BLaER1 treated with 17β-estradiol and CSF1 and Interleukin-3, amounts not matched to agents 10 nM and 100 nM (cell line): ENCODE measurements around the gene ADH1A.
"Not testable (repeated sequence)": the region's sequence is repeated elsewhere in the genome, so short reads cannot be mapped to it uniquely, and the experiment has no call there.

Source experiments
- H3K27ac ChIP-seq, 11 experiments: shearing (Covaris generic); formaldehyde crosslinking; 2 replicates each; pipeline ENCODE4 v1.8.1; 2022
- H3K27me3 ChIP-seq, 11 experiments: shearing (Covaris generic); formaldehyde crosslinking; 2 replicates each; pipeline ENCODE4 v1.8.1; 2022
- H3K36me3 ChIP-seq, 11 experiments: shearing (Covaris generic); formaldehyde crosslinking; 2 replicates each; pipeline ENCODE4 v1.8.1; 2022
- H3K4me1 ChIP-seq, 10 experiments: shearing (Covaris generic); formaldehyde crosslinking; 2 replicates each; pipeline ENCODE4 v1.8.1; 2022
- H3K4me2 ChIP-seq, 11 experiments: shearing (Covaris generic); formaldehyde crosslinking; 2 replicates each; pipeline ENCODE4 v1.8.1; 2022
- H3K4me3 ChIP-seq, 10 experiments: shearing (Covaris generic); formaldehyde crosslinking; 2 replicates each; pipeline ENCODE4 v1.8.1; 2022
- H3K9ac ChIP-seq, 11 experiments: shearing (Covaris generic); formaldehyde crosslinking; 2 replicates each; pipeline ENCODE4 v1.8.1; 2022
- H3K9me3 ChIP-seq, 11 experiments: shearing (Covaris generic); formaldehyde crosslinking; replicated peaks in 1 of 11; 2 replicates each; pipeline ENCODE4 v1.8.1; 2022
- H4K20me1 ChIP-seq, 11 experiments: shearing (Covaris generic); formaldehyde crosslinking; 2 replicates each; pipeline ENCODE4 v1.8.1; 2022
- Cebpa-rat ChIP-seq, 11 experiments: shearing (Covaris generic); IDR thresholded peaks; 2 replicates each; pipeline ENCODE4 v1.8.1; 2022

ADH1A gene

DNA sequence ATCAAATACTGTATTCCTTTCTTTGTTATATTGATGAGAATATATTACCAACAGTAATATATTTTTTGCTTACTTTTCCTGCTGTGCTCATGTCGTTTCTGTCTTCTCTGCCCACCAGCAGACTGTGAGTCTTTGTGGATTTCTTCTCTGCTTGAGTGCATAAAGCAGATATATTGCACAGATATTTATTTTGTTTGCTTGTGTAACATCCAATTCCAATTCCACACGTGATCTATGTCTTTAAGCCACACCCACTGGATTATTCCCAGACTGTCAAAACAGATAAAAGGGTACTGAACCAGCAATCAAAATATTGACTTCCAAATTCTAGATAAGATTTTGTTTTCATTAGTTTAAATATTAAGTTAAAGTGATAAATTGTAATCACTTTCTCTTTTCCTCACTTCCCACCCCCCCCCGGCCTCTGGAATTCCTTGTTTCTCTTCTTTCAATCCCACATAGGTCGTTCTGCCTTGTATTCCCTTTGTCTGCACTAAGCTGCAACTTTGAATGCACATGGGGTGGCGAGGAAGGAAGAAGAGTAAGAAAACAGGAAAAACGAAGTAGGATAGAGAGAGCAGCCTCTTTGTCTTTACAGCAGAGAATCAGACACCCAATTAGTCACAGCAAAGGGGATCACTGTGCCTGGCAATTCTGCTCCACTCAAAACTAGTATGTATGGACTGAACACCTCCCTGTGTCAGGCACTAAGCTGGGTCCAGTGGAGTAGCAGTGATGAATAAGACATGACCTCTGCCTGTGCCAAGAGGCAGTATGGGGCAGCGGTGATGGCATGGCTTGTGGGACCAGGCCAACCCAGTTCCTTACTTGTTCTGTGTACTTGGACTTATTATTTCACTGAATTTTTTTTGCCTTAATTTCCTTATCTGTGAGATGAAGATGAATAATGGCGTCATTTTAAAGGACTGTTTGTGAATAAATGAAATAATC is 30.7 kb upstream of the ADH1A start, which contains the start of gene ADH1B:
ADH1B (minus strand) TSS at position 161 of the 951 bp plus-strand sequence; CDS start at position 91, 70 bp downstream.
- Histone ChIP-seq H3K4me2 (no peak within 1 kb of the TSS), H3K4me1 (no peaks in the 10 kb centered on the region), H4K20me1 (no peaks in the 10 kb centered on the region), H3K27ac (no peak within 1 kb of the TSS), H3K27me3 (no peaks in the 10 kb centered on the region), H3K4me3 (no peak within 1 kb of the TSS), H3K36me3 (no peaks in the 10 kb centered on the region), H3K9me3 (no peaks in the 10 kb centered on the region), H3K9ac (no peak within 1 kb of the TSS)
- TF ChIP-seq Cebpa-rat (IDR thresholded peaks at IDR 0.05), result no peak

DNA sequence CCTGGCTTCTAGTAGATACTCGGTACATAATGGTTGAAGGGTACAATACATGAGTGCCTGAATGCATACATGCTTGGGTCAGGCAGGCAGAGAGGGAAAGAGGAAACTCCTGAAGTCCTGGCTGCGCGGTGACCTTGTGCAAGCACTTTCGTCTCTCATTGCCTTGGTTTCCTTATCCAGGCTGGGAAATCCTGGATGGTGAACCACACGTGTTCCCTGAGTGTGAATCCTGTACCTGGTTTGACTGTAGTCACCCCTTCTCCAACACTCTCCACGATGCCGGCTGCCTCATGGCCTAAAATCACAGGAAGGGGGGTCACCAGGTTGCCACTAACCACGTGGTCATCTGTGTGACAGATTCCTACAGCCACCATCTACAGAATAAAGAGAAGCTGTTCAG is 27.0 kb upstream of the ADH1A start:
- not testable (repeated sequence) for H3K4me2 ChIP-seq, H3K9me3 ChIP-seq, H3K4me1 ChIP-seq, H4K20me1 ChIP-seq, H3K9ac ChIP-seq, H3K36me3 ChIP-seq, H3K4me3 ChIP-seq, H3K27ac ChIP-seq, H3K27me3 ChIP-seq

DNA sequence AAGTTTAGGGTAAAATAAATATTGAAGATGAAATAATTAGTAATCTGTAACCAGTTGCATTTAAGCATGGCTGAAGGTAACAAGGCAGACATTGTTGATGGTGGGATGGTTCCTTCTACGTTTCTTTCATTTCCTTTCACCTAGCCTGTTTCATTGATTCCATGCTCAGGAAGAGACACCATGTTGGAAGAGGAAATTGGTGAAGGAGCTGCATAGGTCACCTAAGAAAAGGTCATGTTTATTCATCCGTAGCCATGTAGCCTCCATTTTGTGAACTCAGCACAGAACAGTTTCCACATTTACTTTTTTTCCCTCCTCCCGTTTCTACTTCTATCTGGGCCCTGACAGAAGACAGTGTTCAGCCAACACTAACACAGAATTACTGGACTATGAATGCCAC is 26.6 kb upstream of the ADH1A start:
- Histone ChIP-seq H3K4me3 (no peak overlapping the region), H3K9ac (no peak overlapping the region), H3K36me3 (no peaks in the 10 kb centered on the region)

DNA sequence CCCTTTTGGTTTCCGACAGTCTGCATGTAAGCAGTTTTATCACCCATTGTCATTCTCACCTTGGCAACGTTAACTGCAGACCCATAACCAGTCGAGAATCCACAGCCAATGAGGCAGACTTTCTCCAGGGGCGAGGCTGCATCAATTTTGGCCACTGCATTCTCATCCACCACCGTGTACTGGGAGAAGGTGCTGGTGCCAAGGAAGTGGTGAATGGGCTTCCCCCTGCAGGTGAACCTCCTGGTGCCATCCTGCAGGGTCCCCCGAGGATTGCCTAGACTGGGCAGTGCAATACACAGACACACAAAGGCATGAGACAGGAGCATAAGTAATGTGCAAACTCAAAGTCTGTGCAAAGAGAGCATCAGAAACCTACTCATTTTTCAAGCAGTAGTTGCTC is 25.1 kb upstream of the ADH1A start:
- Histone ChIP-seq H3K4me1 (no peaks in the 10 kb centered on the region), H3K9ac (no peak overlapping the region), H3K27ac (no peak overlapping the region), H3K27me3 (no peaks in the 10 kb centered on the region), H3K9me3 (no peaks in the 10 kb centered on the region), H3K4me3 (no peak overlapping the region), H3K4me2 (no peak overlapping the region), H4K20me1 (no peaks in the 10 kb centered on the region), H3K36me3 (no peaks in the 10 kb centered on the region)
- TF ChIP-seq Cebpa-rat (IDR thresholded peaks at IDR 0.05), result no peak

More for the DNA sequence above, 26.6 kb upstream of the ADH1A start:
- TF ChIP-seq Cebpa-rat (IDR thresholded peaks at IDR 0.05), result no peak
- no peak overlapping the region for H3K27ac ChIP-seq
- no peaks in the 10 kb centered on the region for H3K4me1 ChIP-seq
- H3K9me3 ChIP-seq, result no peaks in the 10 kb centered on the region
- H4K20me1 ChIP-seq, result no peaks in the 10 kb centered on the region
- H3K27me3 ChIP-seq, result no peaks in the 10 kb centered on the region
- no peak overlapping the region for H3K4me2 ChIP-seq

DNA sequence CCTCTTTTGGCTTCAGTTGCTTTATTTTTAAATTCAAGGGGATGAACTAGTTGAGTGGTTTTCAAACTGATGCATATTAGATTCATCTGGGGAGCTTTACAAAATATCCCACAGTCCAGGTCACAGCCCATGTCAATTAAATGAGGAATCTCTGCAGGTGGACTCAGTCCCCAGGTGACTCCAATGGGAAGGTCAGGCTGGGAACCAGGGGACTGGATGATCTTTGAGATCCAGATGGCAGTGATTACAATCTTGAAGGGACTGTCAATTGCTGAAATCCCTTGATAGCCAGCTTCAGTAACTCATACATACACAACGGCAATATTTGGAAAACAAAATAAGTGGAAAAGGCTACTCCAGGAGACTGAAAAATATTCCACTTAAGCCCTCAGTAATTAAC is 23.4 kb upstream of the ADH1A start:
- no peak overlapping the region for H3K27ac ChIP-seq
- no peaks in the 10 kb centered on the region for H4K20me1 ChIP-seq
- no peaks in the 10 kb centered on the region for H3K27me3 ChIP-seq
- H3K36me3 ChIP-seq, result no peaks in the 10 kb centered on the region
- no peak for TF ChIP-seq Cebpa-rat (IDR thresholded peaks at IDR 0.05)
- H3K4me2 ChIP-seq, result no peak overlapping the region
- no peaks in the 10 kb centered on the region for H3K9me3 ChIP-seq
- no peaks in the 10 kb centered on the region for H3K4me1 ChIP-seq
- H3K4me3 ChIP-seq, result no peak overlapping the region
- H3K9ac ChIP-seq, result no peak overlapping the region

DNA sequence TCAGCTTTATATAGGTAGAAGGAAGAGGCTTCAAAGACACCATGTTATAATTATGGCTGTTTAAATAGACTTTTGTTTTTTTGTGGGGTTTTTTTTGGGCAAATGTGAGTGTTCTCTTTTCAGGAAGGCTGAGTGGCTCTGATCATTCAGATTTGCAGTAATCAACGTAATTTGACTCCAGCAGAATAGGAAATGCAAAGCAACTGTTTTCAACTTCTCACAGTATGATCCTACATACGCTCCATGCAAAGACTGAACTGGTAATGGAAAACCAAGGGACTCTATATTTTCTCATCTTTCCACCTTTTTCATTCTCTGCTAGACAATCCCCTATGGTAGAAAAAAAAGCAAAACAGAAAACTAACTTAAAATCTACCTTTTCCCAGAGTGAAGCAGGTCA is 19.6 kb upstream of the ADH1A start:
- H3K27me3 ChIP-seq, result no peaks in the 10 kb centered on the region
- H3K4me1 ChIP-seq, result no peaks in the 10 kb centered on the region
- no peak for TF ChIP-seq Cebpa-rat (IDR thresholded peaks at IDR 0.05)
- H3K4me2 ChIP-seq, result no peak overlapping the region
- H4K20me1 ChIP-seq, result no peaks in the 10 kb centered on the region
- H3K4me3 ChIP-seq, result no peak overlapping the region
- H3K9me3 ChIP-seq, result no peaks in the 10 kb centered on the region
- H3K36me3 ChIP-seq, result no peaks in the 10 kb centered on the region
- H3K9ac ChIP-seq, result no peak overlapping the region
- no peak overlapping the region for H3K27ac ChIP-seq

DNA sequence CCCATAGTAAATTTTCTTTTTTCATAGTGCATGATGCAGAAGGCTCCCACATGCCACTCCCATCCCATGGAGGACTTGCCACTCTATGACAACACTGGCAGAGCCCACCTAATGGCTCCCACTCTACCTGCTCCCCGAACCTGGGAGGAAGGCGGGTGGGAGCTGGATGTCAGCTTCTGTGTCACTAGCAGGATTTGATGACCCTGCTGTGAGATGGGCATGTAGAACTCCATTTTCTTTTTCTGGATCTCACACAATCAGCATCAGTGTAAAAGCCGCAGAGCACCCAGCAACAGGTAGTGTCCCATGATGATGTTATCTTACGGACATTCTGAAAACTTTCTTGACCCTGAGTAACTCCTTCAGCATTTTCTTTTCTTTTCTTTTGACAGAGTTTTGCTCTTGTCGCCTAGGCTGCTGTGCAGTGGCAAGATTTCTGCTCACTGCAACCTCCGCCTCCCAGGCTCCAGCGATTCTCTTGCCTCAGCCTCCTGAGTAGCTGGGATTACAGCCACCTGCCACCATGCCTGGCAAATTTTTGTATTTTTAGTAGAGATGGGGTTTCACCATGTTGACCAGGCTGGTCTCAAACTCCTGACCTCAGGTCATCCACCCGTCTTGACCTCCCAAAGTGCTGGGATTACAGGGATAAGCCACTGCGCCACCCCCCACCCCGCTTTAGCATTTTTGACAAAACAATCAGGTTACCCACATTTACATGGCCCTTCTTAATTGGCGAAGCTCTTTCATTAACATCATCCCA is 15.0 kb upstream of the ADH1A start:
- no peak overlapping the region for H3K27ac ChIP-seq
- no peak overlapping the region for H3K4me3 ChIP-seq
- peaks cover 0 to 5% (median 0%) of the 10 kb centered on the region in 11 experiments; a peak in 2 of 22 replicates for H3K9me3 ChIP-seq
- no peaks in the 10 kb centered on the region for H3K4me1 ChIP-seq
- no peaks in the 10 kb centered on the region for H4K20me1 ChIP-seq
- no peak for TF ChIP-seq Cebpa-rat (IDR thresholded peaks at IDR 0.05)
- no peak overlapping the region for H3K9ac ChIP-seq
- H3K4me2 ChIP-seq, result no peak overlapping the region
- no peaks in the 10 kb centered on the region for H3K36me3 ChIP-seq
- no peaks in the 10 kb centered on the region for H3K27me3 ChIP-seq

DNA sequence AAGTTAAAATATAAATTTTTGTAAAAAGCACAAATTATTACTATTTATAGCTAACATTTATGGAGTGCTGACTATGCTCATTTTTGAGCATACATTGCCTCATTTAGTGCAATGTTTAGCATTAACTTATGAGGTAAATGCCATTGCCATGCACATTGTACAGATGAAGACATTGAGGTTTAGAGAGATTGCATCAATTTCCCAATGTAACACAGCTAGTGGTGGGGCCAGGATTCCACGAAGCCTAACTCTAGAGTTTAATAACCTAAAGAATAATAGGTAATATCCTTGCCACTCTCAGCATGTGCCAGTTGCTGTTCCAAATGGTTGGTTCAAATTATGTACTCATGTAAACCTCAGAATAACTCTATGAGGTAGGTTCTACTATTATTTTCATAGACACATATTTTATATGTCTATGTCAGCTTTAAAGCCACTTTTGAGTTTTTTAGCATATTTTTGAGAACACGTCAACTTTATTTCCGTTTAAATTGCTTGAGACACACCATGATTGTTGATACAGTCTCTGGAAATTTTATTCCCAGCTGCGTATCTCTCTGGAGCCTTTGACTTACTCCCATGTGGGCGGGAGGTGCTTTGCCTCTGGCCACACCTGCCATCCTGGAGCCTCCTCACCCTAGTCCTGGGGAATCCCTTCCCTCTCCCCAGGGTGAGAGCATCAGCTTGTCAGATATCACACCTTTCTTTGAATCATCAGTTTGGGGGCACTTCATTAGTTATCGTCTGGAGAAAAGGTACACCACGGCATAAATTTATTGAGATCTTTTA is 10.8 kb upstream of the ADH1A start:
- Histone ChIP-seq H3K27ac (no peak overlapping the region), H3K36me3 (no peaks in the 10 kb centered on the region), H4K20me1 (no peaks in the 10 kb centered on the region), H3K9me3 (peaks cover 0 to 5% (median 0%) of the 10 kb centered on the region in 11 experiments; a peak in 2 of 22 replicates), H3K9ac (no peak overlapping the region), H3K4me3 (no peak overlapping the region), H3K4me2 (no peak overlapping the region), H3K4me1 (no peaks in the 10 kb centered on the region), H3K27me3 (no peaks in the 10 kb centered on the region)
- no peak for TF ChIP-seq Cebpa-rat (IDR thresholded peaks at IDR 0.05)

DNA sequence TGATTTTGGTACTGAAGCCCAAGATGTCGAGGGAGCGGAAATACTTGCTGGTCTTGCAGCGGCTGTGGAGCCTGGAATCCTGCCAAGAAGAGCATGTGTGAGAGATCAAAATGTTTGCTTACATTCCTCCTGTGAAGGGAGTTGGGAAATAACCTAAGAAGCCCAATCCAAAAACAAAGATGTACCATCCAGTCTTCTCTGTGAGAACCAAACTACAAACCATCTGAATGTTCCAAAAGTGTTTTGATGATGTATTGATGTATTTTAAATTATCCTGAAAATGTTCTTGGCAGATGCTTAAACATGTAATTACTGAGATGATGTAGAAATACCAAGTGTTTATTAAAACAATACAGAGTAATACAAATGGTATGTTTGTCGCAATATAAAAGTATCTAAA is 10.1 kb upstream of the ADH1A start:
- Histone ChIP-seq H3K4me3 (no peak overlapping the region), H3K9ac (no peak overlapping the region), H3K36me3 (no peaks in the 10 kb centered on the region), H4K20me1 (no peaks in the 10 kb centered on the region), H3K9me3 (peaks cover 0 to 5% (median 0%) of the 10 kb centered on the region in 11 experiments; a peak in 2 of 22 replicates), H3K27me3 (no peaks in the 10 kb centered on the region), H3K4me1 (no peaks in the 10 kb centered on the region), H3K4me2 (no peak overlapping the region), H3K27ac (no peak overlapping the region)
- TF ChIP-seq Cebpa-rat (IDR thresholded peaks at IDR 0.05), result no peak
